ENCODE results near the gene TEAD4.

The TEAD4 gene

GRCh38 chr12:3002646-3003045, 43.4 kb downstream of the TEAD4 start:
- no peak for DNase-seq (ENCODE audit: low spot score)

DNA sequence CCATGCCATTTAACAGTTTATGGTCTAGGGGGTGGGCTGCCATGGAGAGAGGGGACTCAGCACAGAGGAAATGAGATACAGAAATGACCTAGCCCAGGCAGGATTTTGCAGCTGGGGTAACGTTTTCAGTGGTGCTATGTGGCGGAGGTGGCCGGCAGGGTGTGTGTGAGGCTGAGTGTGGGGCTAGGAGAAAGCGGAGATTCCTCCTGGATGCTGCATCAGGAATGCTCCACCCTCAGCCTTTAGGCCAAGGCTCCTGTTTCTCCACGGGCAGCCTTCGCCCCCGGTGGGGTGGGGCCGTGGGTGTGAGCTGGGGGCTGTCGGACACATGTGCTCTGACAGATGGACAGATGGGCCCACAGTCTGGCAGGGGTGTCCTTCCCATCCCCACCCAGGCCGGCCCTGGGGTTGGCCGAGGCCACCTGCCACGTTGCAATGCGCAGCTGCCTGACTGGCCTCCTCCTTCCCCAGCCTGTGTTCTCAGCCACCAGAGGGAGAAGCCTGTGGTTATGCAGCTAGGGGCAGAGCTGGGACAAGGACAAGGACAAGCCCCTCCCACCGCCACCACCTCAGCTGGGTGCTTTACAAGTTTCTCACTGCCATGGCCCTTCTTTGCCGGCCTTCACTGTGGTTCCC, 44.3 kb downstream of the TEAD4 start:
- DNase-seq (ENCODE audit: low spot score), result no peak

DNA sequence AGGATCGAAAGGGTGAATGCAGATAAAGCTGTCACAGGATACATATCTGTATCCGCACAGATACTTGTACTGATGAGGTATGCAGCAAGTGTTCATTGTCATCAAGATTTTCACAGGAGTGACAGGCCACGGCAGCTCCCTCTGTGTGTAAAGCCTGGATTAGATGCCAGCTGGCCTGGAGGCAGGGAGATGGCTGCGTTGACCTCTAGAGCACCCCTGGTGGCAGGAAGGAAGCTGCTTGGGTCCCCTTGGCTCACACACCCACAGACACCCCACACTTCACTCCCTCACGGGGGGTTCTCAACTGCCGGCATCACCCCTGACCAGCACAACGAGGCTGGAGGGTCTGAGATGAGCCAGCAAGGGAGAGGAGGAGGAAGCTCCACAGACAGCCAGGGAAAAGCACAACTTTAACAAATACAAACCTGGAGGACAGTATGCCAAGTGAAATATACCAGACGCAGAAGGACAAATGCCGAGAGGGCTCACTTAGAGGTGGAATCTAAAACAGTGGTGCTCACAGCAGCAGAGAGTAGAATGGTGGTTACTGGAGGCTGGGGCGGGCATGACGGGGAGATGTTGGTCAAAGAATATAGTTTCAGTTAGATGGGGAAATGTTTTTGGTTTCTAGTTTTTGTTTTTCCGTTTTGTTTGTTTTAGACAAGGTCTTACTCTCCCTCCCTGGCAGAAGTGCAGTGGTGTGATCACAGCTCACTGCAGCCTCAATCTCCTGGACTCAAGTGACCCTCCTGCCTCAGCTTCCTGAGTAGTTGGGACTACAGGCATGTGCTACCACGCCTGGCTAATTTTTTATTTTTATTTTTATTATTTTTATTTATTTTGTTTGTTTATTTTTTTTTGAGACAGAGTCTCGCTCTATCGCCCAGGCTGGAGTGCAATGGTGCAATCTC, 45.7 kb downstream of the TEAD4 start:
- no peak for DNase-seq (ENCODE audit: low spot score)

- DNase-seq (ENCODE audit: low spot score), result no peak
Observed at GRCh38 chr12:3005736-3006135, 46.5 kb downstream of the TEAD4 start.

DNA sequence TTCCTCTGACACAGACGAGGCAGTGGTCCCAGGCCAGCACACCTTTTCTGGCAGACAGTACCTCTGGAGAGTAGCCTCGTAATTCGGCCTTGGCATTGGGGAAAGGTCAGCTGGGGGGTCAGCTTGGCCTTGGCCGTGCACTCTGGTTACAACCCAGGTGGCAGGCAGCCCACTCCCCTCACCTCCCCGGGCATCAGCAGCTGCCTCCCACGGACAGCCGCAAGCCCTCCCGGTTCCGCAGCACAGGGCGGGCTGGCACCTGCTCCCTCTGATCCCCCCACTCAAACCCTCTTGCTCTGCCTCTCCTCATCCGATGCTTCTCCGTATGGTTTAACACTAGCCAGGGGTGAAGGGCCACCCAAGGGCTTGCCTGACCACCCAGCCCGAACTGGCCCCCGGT, 50.6 kb downstream of the TEAD4 start:
- no peak for DNase-seq (ENCODE audit: low spot score)

DNA sequence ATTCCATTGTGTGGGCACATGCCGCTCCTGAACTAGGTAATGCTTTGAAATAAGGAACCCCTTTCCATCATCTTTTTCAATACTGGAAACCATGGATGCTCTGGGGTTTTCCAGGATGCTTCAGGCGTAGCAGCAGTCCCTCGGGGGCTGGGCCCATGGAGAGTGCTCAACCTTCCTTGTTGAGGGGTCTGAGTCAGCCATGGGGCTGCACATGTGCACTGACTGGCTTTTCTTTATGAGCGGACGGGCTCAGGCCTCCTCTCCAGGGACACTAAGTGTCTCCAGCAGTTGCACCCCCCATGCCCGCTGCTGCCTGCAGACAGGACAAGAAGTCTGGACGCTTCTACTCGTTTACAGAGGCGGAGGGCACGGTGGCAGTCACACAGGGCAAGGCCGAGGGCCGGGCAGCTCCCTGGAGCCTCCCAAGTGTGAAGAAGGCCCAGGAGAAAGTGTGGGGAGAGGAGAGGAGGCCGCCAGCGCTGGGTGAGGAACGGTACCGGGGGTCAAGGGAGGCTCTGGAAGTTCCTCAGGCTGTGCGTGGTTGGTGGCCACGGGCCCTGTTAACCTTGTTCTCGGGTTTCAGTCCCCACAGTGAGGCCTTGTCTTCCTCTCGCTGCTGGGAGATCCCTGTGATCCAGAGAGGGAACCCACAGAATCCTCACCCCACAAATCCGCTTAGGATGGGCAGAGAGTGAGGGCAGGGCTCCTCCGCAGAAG, 51.2 kb downstream of the TEAD4 start:
- no peak for DNase-seq (ENCODE audit: low spot score)

DNA sequence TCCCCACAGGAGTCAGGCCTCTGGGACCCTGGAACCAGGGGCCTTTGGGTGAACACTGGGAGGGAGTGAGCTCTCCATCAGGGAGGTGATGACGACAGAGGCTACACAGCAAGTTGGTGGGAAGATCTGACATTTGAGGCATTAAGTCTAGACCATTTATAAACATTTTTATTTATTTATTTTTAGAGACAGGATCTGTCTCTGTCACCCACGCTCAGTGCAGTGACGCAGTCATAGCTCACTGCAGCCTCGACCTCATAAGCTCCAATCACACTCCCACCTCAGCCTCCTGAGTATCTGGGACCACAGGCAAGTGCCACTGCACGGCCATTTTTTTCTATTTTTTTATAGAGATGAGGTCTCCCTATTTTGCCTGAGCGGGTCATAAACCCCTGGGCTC, 53.6 kb downstream of the TEAD4 start:
- no peak for DNase-seq (ENCODE audit: low spot score)

DNA sequence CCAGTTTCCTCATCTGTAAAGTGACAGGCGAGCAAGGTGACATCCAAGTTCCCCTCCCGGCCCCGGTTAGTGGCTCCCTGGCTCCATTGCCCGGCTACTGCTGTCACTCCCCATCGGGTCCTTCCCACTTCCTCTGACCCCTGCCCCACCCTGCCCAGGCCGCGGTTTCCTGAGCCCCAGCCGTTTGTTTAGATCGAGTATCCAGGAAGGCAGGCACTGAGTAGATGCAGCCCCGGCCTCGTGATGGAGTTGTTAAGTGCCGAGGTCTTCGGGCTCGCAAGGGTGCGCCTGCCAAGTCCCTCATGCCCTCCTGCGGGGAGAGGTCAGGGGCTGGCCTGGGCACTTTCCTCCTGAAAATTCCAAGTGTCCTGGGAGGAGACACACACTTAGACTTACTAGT, 55.4 kb downstream of the TEAD4 start:
- DNase-seq (ENCODE audit: low spot score), result no peak

GRCh38 chr12:3015356-3015755, 56.2 kb downstream of the TEAD4 start:
- DNase-seq (ENCODE audit: low spot score), result no peak

DNA sequence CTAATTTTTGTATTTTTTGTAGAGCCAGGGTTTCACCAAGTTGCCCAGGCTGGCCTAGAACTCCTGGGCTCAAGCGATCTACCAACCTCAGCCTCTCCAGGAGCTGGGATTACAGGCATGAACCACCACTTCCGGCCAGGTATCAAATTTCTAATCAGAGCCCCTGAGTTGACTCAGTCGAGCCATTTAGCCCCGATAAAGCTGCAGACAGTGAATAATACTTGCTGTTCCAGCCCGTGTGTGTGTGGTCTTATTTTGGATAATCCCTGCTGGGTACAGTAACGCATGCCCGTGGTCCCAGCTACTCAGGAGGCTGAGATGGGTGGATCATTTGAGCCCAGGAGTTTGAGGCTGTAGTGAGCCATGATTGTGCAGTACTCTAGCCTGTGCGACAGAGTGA, 57.0 kb downstream of the TEAD4 start:
- no peak for DNase-seq (ENCODE audit: low spot score)

DNA sequence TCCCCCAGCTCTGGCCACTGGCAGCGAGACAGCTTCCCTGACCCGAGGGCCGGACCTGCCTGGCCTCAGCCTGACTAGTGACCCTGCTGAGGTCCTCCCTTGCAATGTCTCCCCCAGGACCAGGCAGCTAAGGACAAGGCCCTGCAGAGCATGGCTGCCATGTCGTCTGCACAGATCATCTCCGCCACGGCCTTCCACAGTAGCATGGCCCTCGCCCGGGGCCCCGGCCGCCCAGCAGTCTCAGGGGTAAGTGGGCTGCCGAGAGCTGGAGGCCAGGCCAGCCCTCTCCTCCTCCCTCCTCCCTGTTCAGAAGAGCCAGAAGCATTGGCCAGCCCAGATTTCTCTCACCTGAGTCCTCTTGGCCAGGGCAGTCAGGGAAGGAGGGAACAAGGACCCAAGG, 58.1 kb downstream of the TEAD4 start:
- DNase-seq (ENCODE audit: low spot score), result no peak

GRCh38 chr12:3018284-3019004, 59.2 kb downstream of the TEAD4 start:
- no peak for DNase-seq (ENCODE audit: low spot score)

DNA sequence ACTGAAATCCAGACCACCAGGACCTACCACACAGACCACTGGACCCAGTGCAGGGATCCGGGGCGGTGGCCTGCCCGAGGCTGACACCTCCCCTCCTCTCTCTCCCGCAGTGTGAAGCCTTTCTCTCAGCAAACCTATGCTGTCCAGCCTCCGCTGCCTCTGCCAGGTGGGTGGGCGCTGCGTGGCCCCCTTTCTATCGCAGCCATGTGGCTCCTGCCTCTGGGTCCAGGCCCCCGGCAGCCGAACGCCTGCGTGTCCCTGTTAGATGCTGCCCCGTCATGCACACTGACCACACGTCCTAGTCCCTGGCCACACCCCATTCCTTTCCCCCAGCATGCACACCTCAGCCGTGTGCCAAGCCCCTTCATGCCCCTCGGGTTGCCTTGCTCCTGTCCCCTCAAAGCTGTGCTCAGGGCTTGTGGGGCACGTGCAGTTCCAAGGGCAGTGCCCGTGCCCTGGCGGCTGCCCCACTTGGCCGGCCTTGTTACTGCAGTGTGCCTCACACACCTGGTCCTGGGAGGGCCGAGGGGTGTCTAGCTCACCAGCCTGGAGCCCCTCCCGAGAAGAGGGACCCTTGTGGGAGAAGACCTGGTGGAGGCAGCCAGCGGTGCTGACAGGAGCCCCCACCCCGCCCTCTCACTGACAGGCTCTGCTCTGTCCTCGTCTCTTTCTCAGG, 59.9 kb downstream of the TEAD4 start:
- DNase-seq (ENCODE audit: low spot score), result no peak

GRCh38 chr12:3020399-3020798, 61.2 kb downstream of the TEAD4 start:
- no peak for DNase-seq (ENCODE audit: low spot score)

DNA sequence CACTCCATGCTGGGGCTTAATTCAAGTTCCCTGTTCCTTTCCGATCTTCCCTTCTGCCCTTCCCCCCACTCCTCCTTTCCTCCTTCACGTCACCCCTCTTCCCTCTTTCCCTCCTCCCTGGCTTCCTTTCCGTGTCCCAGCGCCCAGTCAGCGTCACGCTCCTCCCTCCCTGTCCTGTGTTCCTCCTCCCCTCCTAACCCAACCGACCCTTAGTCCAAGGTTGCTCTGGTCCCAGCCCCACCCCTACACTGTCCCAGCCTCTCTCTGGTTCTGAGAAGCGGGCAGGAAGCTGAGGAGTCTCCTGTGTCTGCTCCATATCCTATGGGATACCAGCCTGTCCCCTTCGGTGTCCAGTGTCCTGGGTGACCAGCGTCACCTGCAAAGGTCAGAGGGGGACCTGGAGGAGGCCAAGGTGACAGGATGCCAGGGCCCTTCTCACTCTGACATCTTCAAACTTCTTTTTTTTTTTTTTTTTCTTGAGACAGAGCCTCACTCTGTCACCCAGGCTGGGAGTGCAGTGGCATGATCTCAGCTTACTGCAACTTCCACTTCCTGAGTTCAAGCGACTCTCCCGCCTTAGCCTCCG, 61.7 kb downstream of the TEAD4 start:
- DNase-seq (ENCODE audit: low spot score), result no peak

DNA sequence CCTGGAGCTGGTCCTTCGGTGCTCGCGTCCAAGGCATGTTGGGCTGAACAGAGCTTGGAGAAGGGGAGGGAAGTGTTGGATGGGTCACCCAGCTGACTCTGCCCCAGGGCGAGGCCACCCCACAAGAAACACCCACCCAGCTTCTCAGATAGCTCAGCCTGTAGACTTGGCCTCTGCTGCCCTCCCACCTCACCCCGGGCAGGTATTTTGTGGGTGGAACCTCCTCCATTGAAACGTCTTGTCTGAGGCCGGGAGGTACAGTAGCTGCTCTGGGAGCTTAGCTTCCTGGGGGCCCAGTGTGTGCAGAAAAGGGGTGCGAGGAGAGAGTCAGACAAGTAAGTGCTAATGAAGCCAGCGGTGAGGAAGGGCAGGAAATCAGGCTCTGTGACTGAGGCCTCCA, 63.2 kb downstream of the TEAD4 start:
- DNase-seq (ENCODE audit: low spot score), result no peak

DNA sequence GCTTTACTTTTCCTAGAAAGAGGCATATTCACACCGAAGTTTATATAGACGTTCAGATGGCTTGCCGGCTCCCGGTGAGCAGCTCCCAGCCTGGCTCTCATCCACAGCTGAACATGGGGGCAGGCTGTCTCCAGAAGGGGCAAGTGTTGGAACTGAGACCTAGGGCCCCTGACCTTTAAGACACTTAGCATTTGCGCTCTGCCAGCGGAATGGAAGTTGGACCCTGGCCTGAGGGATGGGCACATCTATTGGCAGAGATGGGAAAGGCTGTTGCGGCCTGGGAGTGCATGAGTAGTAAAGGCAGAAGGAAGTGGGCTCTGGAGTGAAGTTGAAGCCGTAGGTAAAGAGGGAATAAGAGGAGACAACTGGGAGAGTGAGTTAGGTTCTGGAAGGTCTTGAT, 63.8 kb downstream of the TEAD4 start:
- no peak for DNase-seq (ENCODE audit: low spot score)

DNA sequence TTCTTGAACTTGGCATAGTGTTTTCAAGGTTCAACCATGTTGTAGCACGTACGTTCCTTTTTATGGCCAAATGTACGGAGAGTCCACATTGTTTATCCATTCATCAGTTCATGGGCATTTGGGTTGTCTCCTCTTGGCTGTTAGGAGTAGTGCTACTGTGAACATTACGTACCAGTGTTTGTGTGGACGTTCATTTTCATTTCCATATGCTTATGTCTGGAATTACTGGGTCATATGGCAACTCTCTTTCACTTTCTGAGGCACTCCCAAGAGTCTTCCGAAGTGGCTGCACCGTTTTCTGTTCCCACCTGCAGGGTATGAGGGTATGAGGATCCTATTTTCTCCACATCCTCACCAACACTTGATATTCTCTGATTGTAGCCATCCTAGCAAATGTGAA, 68.9 kb downstream of the TEAD4 start:
- no peak for DNase-seq (ENCODE audit: low spot score)

- no peak for DNase-seq (ENCODE audit: low spot score)
Observed at GRCh38 chr12:3030821-3031429, 71.7 kb downstream of the TEAD4 start.

GRCh38 chr12:3032161-3032560, 73.0 kb downstream of the TEAD4 start:
- DNase-seq (ENCODE audit: low spot score), result no peak

Data from CD4-positive, alpha-beta T cell treated with Interleukin-2 at 100 ng/mL for 4 hours (primary cell).